Stimulated activated naive CD8-positive, alpha-beta T cell treated with anti-CD3 and anti-CD28 coated beads, Interleukin-15, amount 100 ng/mL, for 72 hours (primary cell): ENCODE measurements around the gene GPR179.

Experiments
- ATAC-seq: fragments of 150-1000 bp; cut with Tn5 transposase; 2 replicates; pipeline ENCODE4 v1.10.0; 2021; ENCODE audit warnings: mild to moderate bottlenecking, moderate library complexity
- DNase-seq, 2 donors: peaks; one replicate each; pipeline ENCODE4 v3.0.0; 2021 to 2022
- H3K27ac Mint-ChIP-seq, 2 donors: one replicate each; pipeline ENCODE4 v1.8.0; 2022; ENCODE audit warnings: mild to moderate bottlenecking in 2 of 2, mixed read lengths in 2 of 2, moderate library complexity in 2 of 2
- H3K27me3 Mint-ChIP-seq: one replicate; pipeline ENCODE4 v1.8.0; 2022; ENCODE audit warnings: mixed read lengths
- H3K4me1 Mint-ChIP-seq: one replicate; pipeline ENCODE4 v1.8.0; 2022; ENCODE audit warnings: mild to moderate bottlenecking, mixed read lengths
- H3K4me3 Mint-ChIP-seq, 2 donors: one replicate each; pipeline ENCODE4 v1.8.0; 2022; ENCODE audit warnings: mild to moderate bottlenecking in 2 of 2, mixed read lengths in 2 of 2, moderate library complexity in 1 of 2
- H3K9me3 Mint-ChIP-seq, 2 donors: one replicate each; pipeline ENCODE4 v1.8.0; 2022; ENCODE audit warnings: mixed read lengths in 2 of 2

The GPR179 gene

GRCh38 chr17:38343608-38344419, at the start of gene GPR179:
Gene GPR179, minus strand, starts transcription at chr17:38343956. Its CDS starts 167 bp downstream, at chr17:38343789.
- H3K27me3 Mint-ChIP-seq, result peaks cover 6% of the 10 kb centered on the region
- no peak for DNase-seq
- ATAC-seq, result no peak

GRCh38 chr17:38379448-38379847, 35.7 kb upstream of the GPR179 start:
- H3K27ac Mint-ChIP-seq, result no peak overlapping the region
- no peaks in the 10 kb centered on the region for H3K9me3 Mint-ChIP-seq
- no peaks in the 10 kb centered on the region for H3K4me1 Mint-ChIP-seq
- H3K27me3 Mint-ChIP-seq, result no peaks in the 10 kb centered on the region
- no peak for DNase-seq
- ATAC-seq, result no peak
- no peak overlapping the region for H3K4me3 Mint-ChIP-seq

More at GRCh38 chr17:38343608-38344419, at the start of gene GPR179:
- Mint-ChIP-seq H3K4me3 (no peak within 1 kb of the TSS), H3K9me3 (no peaks in the 10 kb centered on the region), H3K27ac (peak within 1 kb of the TSS in 1 of 2 donors; percentile 30), H3K4me1 (peaks cover 1% of the 10 kb centered on the region)

GRCh38 chr17:38369124-38369886, 25.5 kb upstream of the GPR179 start:
- H3K27me3 Mint-ChIP-seq, result no peaks in the 10 kb centered on the region
- DNase-seq (no peak), ATAC-seq (no peak)
- no peak overlapping the region for H3K27ac Mint-ChIP-seq
- H3K4me1 Mint-ChIP-seq, result no peaks in the 10 kb centered on the region
- H3K4me3 Mint-ChIP-seq, result no peak overlapping the region
- H3K9me3 Mint-ChIP-seq, result no peaks in the 10 kb centered on the region

- ATAC-seq (no peak), DNase-seq (no peak)
- H3K27me3 Mint-ChIP-seq, result no peaks in the 10 kb centered on the region
- peak overlapping the region in 1 of 2 donors; percentile 80 for H3K27ac Mint-ChIP-seq
- no peak overlapping the region for H3K4me3 Mint-ChIP-seq
- no peaks in the 10 kb centered on the region for H3K4me1 Mint-ChIP-seq
- no peaks in the 10 kb centered on the region for H3K9me3 Mint-ChIP-seq
Measured at GRCh38 chr17:38364741-38365140, 21.0 kb upstream of the GPR179 start.

GRCh38 chr17:38363016-38363415, 19.3 kb upstream of the GPR179 start:
- H3K4me3 Mint-ChIP-seq, result no peak overlapping the region
- no peaks in the 10 kb centered on the region for H3K27me3 Mint-ChIP-seq
- peak overlapping the region in 1 of 2 donors; percentile 42 for H3K27ac Mint-ChIP-seq
- ATAC-seq (no peak), DNase-seq (no peak)
- H3K4me1 Mint-ChIP-seq, result no peaks in the 10 kb centered on the region
- H3K9me3 Mint-ChIP-seq, result no peaks in the 10 kb centered on the region

GRCh38 chr17:38361694-38362465, 18.1 kb upstream of the GPR179 start:
- DNase-seq (no peak), ATAC-seq (no peak)
- Mint-ChIP-seq H3K9me3 (no peaks in the 10 kb centered on the region), H3K4me3 (no peak overlapping the region), H3K27me3 (no peaks in the 10 kb centered on the region), H3K27ac (no peak overlapping the region), H3K4me1 (peaks cover 10% of the 10 kb centered on the region)

- Mint-ChIP-seq H3K27ac (peak overlapping the region in 1 of 2 donors; percentile 14), H3K9me3 (no peaks in the 10 kb centered on the region), H3K4me3 (no peak overlapping the region), H3K4me1 (peaks cover 37% of the 10 kb centered on the region), H3K27me3 (no peaks in the 10 kb centered on the region)
- ATAC-seq, result no peak
- no peak for DNase-seq
Measured at GRCh38 chr17:38358586-38359513, 15.1 kb upstream of the GPR179 start.

GRCh38 chr17:38357486-38358123, 13.8 kb upstream of the GPR179 start:
- ATAC-seq, result no peak
- Mint-ChIP-seq H3K4me3 (no peak overlapping the region), H3K9me3 (no peaks in the 10 kb centered on the region), H3K4me1 (peaks cover 46% of the 10 kb centered on the region), H3K27ac (no peak overlapping the region), H3K27me3 (no peaks in the 10 kb centered on the region)
- DNase-seq, result no peak

GRCh38 chr17:38355251-38355650, 11.5 kb upstream of the GPR179 start:
- Mint-ChIP-seq H3K27me3 (no peaks in the 10 kb centered on the region), H3K27ac (no peak overlapping the region), H3K9me3 (no peaks in the 10 kb centered on the region), H3K4me3 (peak overlapping the region in 1 of 2 donors; percentile 2), H3K4me1 (peaks cover 59% of the 10 kb centered on the region)
- ATAC-seq, result no peak
- DNase-seq, result no peak

GRCh38 chr17:38354466-38354865, 10.7 kb upstream of the GPR179 start:
- H3K4me1 Mint-ChIP-seq, result peaks cover 67% of the 10 kb centered on the region
- H3K9me3 Mint-ChIP-seq, result no peaks in the 10 kb centered on the region
- ATAC-seq (no peak), DNase-seq (no peak)
- H3K27me3 Mint-ChIP-seq, result no peaks in the 10 kb centered on the region
- H3K4me3 Mint-ChIP-seq, result peak overlapping the region; percentile 6 to 36
- no peak overlapping the region for H3K27ac Mint-ChIP-seq

- Mint-ChIP-seq H3K4me3 (peak overlapping the region; percentile 82 to 88), H3K9me3 (no peaks in the 10 kb centered on the region), H3K4me1 (peaks cover 75% of the 10 kb centered on the region), H3K27ac (no peak overlapping the region), H3K27me3 (no peaks in the 10 kb centered on the region)
- ATAC-seq (no peak), DNase-seq (no peak)
Measured at GRCh38 chr17:38353668-38354067, 9.9 kb upstream of the GPR179 start.

GRCh38 chr17:38353086-38353604, 9.4 kb upstream of the GPR179 start:
- H3K9me3 Mint-ChIP-seq, result no peaks in the 10 kb centered on the region
- peaks cover 75% of the 10 kb centered on the region for H3K4me1 Mint-ChIP-seq
- H3K4me3 Mint-ChIP-seq, result peak overlapping the region; percentile 82 to 88
- peak overlapping the region; percentile 67 to 76 for H3K27ac Mint-ChIP-seq
- ATAC-seq (no peak), DNase-seq (no peak)
- H3K27me3 Mint-ChIP-seq, result no peaks in the 10 kb centered on the region

GRCh38 chr17:38352245-38353085, 8.7 kb upstream of the GPR179 start:
- Mint-ChIP-seq H3K4me1 (peaks cover 71% of the 10 kb centered on the region), H3K4me3 (peak overlapping the region; percentile 82 to 88), H3K27me3 (no peaks in the 10 kb centered on the region), H3K27ac (peak overlapping the region; percentile 67 to 76), H3K9me3 (no peaks in the 10 kb centered on the region)
- ATAC-seq, result peak; percentile 39
- peak; percentile 30 to 39 for DNase-seq
